IMR-90 (cell line): ENCODE measurements around the gene TOR2A.

Experiments
- MAZ ChIP-seq: IDR thresholded peaks from 2 replicates; pipeline ENCODE4 v1.6.1; 2012; ENCODE audit warnings: low read depth, mild to moderate bottlenecking, low read length, improper control_type of control experiment, moderate library complexity, borderline replicate concordance
- POLR2A ChIP-seq: IDR thresholded peaks from 2 replicates; pipeline ENCODE4 v1.6.1; 2012; ENCODE audit warnings: mild to moderate bottlenecking, low read depth, low read length
- TF ChIP-seq, protein P1 (sequence below): conservative IDR thresholded peaks from 2 replicates; pipeline ENCODE4 v1.5.1; 2012; ENCODE audit warnings: mild to moderate bottlenecking, low read depth, low read length, improper control_type of control experiment
- TF ChIP-seq, protein P2 (sequence below): fragments of 150-350 bp; IDR thresholded peaks from 2 replicates; pipeline ENCODE4 v1.6.1; 2016; ENCODE audit warnings: low read depth, mild to moderate bottlenecking, low read length, moderate library complexity, borderline replicate concordance

GRCh38 chr9:127779136-127779981 lies 44.3 kb upstream of the TOR2A start:
- TF ChIP-seq, protein P1, sequence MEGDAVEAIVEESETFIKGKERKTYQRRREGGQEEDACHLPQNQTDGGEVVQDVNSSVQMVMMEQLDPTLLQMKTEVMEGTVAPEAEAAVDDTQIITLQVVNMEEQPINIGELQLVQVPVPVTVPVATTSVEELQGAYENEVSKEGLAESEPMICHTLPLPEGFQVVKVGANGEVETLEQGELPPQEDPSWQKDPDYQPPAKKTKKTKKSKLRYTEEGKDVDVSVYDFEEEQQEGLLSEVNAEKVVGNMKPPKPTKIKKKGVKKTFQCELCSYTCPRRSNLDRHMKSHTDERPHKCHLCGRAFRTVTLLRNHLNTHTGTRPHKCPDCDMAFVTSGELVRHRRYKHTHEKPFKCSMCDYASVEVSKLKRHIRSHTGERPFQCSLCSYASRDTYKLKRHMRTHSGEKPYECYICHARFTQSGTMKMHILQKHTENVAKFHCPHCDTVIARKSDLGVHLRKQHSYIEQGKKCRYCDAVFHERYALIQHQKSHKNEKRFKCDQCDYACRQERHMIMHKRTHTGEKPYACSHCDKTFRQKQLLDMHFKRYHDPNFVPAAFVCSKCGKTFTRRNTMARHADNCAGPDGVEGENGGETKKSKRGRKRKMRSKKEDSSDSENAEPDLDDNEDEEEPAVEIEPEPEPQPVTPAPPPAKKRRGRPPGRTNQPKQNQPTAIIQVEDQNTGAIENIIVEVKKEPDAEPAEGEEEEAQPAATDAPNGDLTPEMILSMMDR: no peak
- TF ChIP-seq POLR2A: no peak
- TF ChIP-seq, protein P2, sequence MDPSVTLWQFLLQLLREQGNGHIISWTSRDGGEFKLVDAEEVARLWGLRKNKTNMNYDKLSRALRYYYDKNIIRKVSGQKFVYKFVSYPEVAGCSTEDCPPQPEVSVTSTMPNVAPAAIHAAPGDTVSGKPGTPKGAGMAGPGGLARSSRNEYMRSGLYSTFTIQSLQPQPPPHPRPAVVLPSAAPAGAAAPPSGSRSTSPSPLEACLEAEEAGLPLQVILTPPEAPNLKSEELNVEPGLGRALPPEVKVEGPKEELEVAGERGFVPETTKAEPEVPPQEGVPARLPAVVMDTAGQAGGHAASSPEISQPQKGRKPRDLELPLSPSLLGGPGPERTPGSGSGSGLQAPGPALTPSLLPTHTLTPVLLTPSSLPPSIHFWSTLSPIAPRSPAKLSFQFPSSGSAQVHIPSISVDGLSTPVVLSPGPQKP: no peak
- no peak for TF ChIP-seq MAZ
